Right ventricle myocardium superior (tissue), 1 donor: ENCODE measurements around the gene SYT1. TPM values are rescaled to one million over a fixed set of nuclear protein-coding genes. Genes with fewer than 3 reads are reported as not detected.

ENCODE experiments used
- ATAC-seq: fragments of 200-7000 bp; cut with Tn5 transposase; one replicate; pipeline ENCODE4 v1.9.1; 2020; ENCODE audit warnings: mild to moderate bottlenecking; ENCODE audit not compliant: poor library complexity
- DNase-seq: peaks from one replicate; pipeline ENCODE4 v3.0.0-alpha.2; 2020
- intact Hi-C: fragments of 100-400 bp; cut with DNase I; formaldehyde crosslinking; loops from one replicate; pipeline ENCODE4 v1.11.2; 2022
- total RNA-seq: library from RNA; stranded (reverse); fragmentation: NEBNext Ultra II Directional; extraction: Animal tissue kit (Norgen Biotek cat#: 25700); gene quantifications from one replicate; pipeline ENCODE4 v1.2.1, GENCODE V29; 2021
- donor health status: DM: no; HTN: yes; CAD: no; lungs with severe emphysema.

SYT1 gene
- total RNA-seq, 1 donor from 2014 or later, result 0.38 TPM

DNA sequence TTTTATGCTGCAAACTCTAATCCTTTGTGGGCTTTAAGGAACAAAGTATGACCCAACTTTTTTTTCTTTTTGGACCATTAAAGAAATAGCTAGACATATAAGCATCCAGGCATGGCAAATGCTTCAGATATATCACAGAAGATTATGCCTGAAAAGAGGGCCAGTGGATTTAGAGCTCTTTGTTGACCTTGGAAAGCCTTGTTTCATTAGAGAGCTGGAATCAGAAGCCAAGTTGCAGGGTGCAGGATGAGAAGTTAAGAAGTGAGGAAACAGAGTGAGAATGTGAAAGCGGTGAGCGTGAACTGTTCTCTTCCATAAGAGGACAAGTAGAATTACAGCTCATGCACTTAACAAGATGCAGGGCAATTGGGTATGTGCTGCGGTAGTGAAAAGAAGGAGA, 373.7 kb downstream of the SYT1 start:
- intact Hi-C loops, result no loop called here
- ATAC-seq, result no peak
- no peak for DNase-seq

DNA sequence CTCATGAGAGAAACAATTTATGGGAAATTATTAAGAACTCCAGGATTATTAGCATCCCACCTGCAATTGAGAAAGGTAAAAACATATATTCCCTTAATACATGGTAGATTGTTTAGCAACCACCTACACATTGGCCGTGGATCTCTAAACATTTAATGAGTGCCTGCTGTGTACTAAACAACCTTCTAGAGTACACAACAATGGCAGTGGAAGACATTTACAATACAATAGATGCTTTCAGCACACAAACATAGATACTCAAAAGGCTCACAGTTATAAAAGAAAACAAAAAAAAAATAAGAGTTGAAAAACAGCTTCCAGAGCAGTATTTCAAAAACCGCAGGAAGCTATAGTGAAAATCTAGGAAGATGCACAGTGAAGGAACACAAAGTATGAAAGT, 382.9 kb downstream of the SYT1 start:
- ATAC-seq (no peak), DNase-seq (no peak)
- intact Hi-C loops, result no loop called here

DNA sequence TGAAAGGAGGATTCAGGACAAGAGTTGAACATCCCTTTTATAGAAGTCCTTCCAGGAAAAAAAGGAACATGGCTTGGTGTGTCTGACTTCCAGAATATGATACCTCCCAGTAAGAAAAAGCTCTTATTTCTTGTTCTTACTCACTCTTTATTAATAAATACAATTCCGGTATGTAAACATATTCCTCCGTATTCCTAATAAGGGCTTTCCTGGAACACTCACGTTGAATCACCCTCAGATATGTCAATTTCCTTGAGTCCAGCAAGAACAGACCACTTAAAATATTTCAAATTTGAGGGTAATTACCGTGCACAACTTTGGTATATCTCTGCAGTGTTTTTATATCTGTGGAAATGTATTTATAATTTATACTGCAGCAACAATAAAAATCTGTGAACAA, 385.6 kb downstream of the SYT1 start:
- intact Hi-C loops, result no loop called here
- ATAC-seq, result no peak
- no peak for DNase-seq

DNA sequence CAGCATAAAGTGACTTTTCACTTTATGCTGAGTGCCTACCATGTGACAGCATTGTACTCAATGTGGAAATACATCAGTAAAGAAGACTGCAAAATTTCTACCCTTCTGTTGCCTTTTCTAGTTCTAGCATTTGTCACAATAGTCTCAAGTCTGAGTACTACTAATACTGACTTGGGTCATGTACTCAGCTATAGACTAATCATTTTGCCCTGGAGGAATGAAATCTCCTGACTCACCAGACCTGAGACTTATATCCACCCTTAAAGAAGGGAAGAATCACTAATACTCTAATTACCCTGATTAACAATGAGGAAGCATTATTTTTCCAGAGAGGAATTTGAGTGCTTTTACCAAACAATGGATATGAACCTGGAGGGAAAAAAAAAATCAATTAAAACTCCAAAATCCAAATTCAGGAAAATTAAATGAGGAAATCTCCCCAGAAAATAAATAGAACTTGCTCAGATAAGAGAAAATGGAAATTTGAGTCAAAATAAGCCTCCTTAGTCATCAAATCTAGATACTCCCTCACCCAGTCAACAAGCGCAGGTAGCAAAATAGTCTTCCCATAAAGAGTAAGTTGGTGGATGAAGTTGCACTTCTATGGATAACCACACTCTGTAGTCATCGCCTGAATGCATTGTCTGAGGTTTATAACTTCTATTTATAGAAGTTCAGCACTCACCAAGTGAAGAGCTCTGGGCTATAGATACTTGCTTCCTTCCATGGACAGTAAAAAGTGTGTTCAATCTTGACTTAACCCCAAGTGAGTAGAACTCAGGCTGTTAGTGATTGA, 386.6 kb downstream of the SYT1 start:
- DNase-seq, result no peak
- no peak for ATAC-seq
- intact Hi-C loops, result no loop called here

DNA sequence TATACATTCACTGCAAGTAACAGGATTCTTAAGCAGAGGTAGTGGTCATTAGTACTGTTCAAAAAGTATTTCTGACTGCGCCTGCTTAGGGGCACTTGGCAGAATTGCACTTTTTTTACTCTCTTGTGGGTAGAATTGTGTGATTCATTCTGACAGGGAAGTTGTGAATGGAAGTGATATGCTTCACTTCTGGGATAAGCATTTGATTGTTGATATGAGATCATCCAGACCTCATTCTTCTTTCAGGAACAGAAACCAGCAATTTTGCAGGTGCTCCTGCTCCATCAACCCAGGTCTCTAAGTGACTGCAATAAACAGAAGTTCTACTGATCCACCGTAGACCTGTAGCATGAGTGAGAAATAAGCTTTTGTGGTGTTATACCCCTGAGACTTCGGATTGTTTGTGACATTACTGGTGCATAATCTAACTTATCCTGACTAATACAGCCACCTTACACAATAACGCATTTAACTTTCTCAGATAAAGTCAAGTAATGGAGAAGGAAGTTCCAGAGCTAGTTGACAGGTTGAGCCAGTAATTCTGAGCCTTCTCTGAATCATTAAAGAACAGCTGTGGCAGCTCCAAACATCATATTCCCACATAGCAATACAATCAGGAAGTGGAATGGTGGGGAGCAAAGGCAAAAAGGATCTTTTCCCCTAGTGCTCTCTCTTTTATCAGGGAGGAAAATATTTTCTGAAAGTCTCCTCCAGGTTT, 387.9 kb downstream of the SYT1 start:
- intact Hi-C loops, result no loop called here
- DNase-seq, result no peak
- no peak for ATAC-seq

DNA sequence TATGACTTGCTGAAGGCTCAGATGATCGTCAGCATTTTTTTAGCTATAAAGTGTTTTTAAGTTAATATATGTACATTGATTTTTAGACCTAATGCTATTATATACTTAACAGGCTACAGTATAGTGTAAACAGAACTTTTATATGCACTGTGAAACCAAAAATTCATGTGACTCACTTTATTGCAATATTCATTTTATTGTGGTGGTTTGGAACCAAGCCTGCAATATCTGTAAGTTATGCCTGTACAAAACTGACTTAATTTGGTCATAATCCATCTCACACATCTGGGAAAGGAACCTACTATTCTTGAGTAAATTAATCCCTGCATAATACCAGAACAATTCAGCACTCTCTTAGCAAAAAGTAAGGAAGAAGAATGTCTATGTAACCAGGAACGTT, 390.7 kb downstream of the SYT1 start:
- intact Hi-C loops, result no loop called here
- ATAC-seq, result no peak
- no peak for DNase-seq

DNA sequence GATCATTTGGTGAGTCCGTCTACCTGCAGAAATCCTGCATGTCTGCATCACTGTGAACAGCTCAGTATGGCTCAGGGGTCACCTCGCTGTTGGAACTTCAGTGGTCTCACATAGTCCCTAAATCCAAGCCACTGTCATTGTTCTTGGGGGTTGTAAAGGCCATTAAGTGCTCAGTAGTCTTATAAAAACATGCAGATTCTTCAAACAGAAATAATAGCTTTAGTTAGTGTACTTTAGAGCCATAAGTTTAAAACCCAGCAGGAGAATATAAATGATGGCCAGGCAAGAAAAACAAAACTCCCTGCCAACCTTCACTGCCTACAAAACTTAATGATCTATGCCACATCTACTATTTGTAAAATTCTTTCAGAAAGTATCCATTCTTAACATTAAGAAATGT, 396.3 kb downstream of the SYT1 start:
- intact Hi-C loops, result no loop called here
- ATAC-seq, result no peak
- no peak for DNase-seq

DNA sequence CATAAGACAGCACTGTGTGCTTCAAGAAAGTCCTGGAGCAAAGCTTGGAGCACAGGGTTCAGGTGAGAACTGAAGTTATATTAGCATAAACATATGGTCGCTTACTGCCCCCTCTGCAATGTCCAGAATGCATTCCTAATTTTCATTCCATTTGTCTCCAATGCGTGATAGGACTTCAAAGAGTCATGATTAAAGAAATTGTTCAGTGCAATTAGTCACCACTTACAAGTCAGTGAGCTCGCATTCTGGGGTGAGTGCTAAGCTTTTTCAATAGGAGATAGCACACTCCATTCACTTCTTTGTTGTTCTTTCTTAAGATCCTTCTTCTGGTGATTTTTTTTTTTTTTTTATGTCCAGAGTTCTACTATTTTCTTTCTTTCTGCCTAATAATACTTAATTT, 398.4 kb downstream of the SYT1 start:
- ATAC-seq (no peak), DNase-seq (no peak)
- intact Hi-C loops, result no loop called here

DNA sequence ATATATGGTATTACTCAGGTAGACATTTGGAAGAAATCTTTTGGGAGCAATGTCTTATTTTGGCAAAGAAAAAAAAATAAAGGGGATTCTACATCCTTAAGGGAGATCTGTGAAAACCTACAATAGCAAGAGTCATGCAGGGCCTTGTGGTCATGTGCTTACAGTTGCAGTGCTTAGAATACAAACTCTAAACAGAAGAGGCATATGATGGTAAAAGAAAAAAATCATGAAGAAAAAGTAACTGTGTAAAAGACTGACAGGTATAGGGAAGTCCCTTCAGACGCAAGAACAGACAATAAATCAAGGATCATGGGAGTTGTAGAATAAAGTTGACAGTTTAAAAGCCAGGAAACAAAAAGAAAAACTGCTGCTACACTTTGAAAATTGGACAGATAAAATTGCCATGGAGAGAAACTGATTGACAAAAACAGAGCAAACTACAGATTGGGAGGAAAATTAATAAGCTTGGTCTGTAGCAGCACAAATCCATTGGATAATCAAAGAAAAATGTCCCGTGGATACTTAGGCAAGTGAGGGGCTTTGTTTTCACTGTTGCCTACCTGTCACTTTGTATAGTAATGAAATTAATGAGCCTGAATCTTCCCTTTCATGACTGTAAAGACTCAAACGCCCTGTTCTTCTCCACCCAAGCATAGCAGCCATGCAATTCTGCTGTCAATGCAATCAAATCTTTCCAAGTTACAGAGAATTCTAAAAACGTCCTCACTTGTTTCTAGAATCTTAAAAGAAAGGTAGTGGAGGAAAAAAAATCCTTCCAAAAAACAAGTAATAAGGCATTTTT, 402.0 kb downstream of the SYT1 start:
- no peak for DNase-seq
- intact Hi-C loops, result no loop called here
- ATAC-seq, result no peak

DNA sequence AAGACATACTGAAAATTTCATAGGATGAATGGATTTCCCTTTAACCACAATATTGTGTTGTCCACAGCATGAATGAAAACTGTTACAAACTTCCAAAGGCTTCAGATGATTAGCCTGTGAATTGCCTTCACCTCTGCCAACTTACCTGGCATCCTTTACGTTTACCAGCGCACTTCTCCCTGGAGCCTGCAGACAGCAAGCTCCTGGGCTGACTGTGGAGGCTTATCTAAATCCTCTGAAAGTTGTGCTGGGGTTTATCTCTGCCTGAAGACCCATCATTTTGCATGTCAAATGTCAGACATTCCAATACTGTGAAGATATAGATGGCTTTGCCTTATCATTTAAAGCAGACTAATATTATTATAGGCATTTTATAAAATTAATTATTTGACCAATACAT, 403.0 kb downstream of the SYT1 start:
- no peak for ATAC-seq
- no peak for DNase-seq
- intact Hi-C loops, result no loop called here

DNA sequence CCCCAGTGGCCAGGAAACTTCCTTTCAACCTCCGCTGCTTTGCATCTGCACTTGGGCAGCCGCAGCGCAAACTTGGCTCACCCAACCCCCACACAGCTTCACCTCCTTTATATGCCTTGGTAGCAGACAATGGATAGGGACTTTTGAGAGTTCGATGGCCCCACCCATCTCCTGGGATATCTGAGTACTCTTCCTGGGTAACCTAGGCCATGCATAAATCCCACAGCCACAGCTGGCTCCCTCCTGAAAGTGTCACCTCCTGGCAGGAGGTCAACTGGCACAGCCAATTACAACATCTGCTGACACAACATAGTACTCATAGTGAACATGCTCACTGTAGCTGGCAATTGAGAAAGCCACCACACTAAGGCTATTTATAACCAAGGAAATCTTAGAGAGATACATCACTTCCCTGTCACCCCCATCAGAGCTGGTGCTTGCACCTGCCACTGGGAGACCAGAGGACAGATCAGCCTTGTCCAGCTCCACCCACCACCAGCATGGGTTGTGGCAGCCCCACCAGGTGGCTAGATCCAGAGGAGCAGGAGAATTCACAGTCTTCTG, 410.0 kb downstream of the SYT1 start:
- no peak for ATAC-seq
- intact Hi-C loops, result no loop called here
- DNase-seq, result no peak

DNA sequence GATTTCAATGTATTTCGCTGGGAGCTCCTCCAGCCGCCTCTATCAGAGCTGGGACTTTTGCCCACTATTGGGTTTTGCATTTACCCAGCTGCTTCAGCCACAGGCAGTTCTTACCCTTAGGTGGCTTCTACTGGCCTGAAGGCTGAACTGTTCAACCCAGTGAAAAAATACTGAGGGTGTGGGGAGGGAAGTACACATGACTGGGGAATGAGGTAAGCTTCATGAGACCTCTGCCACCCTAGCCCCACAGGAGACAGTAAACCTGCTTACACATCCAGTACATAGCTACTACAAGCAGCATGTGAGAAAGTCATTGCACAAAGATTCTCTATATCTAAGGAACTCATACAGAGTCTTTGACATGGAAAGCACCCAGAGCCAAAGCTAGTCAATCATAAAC, 411.1 kb downstream of the SYT1 start:
- ATAC-seq (no peak), DNase-seq (no peak)
- intact Hi-C loops, result no loop called here

DNA sequence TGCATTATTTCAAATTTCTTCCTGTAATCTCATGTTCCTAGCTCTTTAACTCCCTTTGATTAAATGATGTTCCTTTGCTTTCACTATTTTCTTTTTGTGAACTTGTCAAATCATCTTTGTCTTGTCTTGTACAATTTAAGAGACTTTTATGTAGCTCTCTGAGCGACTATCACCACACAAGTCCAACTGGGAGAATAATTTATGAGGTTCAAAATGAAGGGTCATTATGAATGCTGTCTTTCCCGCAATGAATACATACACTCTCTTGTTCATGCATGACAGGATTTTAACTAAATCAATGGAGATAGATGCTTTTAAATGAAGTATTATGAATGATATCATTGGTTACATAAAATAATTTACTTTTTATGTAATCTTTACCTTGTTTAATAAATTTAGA, 418.8 kb downstream of the SYT1 start:
- ATAC-seq, result no peak
- intact Hi-C loops, result no loop called here
- DNase-seq, result no peak

DNA sequence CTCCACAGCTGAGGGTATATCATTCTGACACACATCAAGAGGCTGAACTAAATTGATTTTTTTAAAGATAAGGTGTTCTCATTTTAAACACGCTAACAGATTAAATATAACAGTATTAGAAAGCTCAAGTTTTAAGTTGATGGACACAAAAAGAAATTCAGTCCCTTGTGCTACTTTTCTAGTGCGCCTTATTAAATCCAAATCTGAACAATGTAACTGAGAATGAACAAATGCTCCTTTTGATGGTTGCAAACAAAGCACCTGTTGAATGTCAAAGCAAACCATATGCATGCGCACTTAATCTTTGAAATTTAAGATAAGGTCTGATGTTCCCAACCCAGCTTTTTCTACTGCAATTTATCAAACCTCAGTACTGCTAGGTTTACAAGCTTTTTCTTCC, 424.3 kb downstream of the SYT1 start:
- intact Hi-C loops, result no loop called here
- no peak for ATAC-seq

DNA sequence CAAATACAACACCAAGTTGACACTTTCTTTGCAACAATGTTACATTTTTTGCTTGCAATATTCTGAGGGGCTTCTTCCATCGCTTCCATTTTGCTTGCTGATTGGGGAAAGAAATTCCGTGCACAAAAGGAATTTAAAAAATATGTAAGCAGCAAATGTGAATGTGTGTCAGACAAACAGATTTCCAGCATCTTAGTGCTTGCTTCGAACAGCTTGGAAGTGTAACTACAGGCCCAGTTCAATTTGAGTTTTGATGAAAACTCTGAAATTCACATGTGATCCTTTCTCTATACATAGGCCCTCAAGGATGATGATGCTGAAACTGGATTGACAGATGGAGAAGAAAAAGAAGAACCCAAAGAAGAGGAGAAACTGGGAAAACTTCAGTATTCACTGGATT, 427.1 kb downstream of the SYT1 start:
- intact Hi-C loops, result no loop called here
- DNase-seq (no peak), ATAC-seq (no peak)

More for the DNA sequence above, 424.3 kb downstream of the SYT1 start:
- no peak for DNase-seq

DNA sequence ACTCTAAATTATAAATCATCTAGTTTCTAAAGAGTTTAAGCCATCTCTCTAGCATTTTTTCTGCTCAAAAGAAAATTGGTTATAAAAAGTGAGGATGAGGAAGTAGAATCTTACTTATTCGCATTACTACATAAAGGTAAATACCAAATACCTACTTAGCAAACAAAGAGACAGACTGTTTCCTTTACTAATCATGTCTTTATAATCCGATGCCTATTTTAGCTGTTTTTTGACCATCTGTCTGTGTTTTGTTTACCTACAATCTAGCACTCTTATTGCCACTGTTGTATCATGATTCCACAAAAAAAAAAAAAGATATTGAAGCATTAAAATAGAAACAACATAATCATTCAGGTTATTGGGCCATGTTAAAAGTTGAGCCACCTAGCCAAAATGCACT, 430.0 kb downstream of the SYT1 start:
- no peak for ATAC-seq
- no peak for DNase-seq
- intact Hi-C loops, result no loop called here

DNA sequence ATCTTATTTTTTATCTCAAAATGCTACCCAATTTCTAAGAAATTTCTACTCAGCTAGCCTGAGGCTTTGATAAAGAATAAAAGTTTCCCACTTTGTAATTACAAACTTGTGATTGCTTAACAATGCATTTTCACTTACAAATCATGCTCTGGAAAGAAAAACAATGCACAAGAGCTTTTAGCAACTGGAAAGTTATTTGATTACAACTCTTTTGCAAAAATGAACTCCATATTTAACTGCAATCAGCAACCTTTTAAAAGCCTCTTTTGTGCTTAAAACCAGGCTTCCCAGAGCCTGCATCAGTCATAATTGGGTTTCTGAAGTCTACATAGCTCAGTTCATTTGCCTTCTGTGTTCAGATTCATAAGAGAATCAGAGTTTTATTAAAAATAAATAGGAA, 431.0 kb downstream of the SYT1 start:
- no peak for ATAC-seq
- DNase-seq, result no peak
- intact Hi-C loops, result no loop called here

DNA sequence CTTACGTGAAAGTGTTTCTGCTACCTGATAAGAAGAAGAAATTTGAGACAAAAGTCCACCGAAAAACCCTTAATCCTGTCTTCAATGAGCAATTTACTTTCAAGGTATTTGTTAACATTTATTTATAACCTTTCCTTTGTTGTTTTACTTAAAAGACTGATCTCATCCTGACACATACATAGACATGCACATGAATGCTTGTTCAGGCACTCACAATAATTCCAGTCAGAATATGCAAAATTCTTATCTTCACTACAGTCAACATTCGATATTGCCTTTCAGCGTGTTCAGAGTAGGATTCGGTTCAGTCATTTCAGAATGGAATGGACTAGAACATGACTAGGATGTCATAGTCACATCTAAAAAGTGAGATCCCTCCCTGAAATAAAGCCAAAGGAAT, 431.6 kb downstream of the SYT1 start:
- intact Hi-C loops, result no loop called here
- ATAC-seq (no peak), DNase-seq (no peak)

DNA sequence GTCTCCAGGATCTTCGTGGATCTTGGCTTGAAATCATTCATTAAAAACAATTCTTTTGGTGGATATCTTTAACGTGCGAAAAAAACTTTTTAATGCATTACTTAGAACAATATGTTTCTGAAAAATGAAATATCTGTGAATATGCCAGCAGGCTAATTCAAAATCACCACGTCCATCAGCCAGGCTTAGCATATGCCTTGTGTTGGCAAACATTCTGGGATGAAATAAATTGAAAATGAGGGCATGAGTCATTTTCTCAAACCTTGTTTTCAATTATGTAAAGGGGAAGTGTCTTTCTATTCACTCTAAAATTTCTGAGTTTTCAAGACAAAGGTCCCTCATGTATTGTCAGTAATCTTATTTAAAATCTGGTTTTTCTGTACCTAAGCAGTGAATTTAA, 432.3 kb downstream of the SYT1 start:
- intact Hi-C loops, result no loop called here
- DNase-seq (no peak), ATAC-seq (no peak)

DNA sequence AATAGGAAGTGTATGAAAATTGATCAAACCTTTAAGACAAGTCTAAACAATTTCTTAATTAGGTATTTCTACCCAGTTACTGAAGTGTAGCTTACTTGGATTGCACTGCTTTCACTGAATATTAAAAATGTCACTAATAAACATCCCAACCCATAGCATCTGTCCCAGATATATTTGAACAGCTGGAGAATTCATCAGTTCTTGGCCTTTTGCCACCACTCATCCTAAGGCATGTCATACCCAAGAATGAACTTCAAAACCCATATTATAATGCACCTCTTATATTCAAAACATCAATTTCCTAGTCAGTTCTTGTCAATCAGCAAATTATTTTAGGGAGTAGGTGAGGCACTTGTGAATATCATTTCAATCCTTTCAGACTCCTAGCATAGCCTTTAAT, 433.9 kb downstream of the SYT1 start:
- ATAC-seq (no peak), DNase-seq (no peak)
- intact Hi-C loops, result no loop called here
